GM18858 (cell line): ENCODE results near the gene CLDN22.

Source experiments
- ATAC-seq: cut with Tn5 transposase; IDR thresholded peaks from one replicate; pipeline ENCODE4 v1.9.1; 2021; ENCODE audit not compliant: unreplicated experiment

Gene CLDN22

DNA sequence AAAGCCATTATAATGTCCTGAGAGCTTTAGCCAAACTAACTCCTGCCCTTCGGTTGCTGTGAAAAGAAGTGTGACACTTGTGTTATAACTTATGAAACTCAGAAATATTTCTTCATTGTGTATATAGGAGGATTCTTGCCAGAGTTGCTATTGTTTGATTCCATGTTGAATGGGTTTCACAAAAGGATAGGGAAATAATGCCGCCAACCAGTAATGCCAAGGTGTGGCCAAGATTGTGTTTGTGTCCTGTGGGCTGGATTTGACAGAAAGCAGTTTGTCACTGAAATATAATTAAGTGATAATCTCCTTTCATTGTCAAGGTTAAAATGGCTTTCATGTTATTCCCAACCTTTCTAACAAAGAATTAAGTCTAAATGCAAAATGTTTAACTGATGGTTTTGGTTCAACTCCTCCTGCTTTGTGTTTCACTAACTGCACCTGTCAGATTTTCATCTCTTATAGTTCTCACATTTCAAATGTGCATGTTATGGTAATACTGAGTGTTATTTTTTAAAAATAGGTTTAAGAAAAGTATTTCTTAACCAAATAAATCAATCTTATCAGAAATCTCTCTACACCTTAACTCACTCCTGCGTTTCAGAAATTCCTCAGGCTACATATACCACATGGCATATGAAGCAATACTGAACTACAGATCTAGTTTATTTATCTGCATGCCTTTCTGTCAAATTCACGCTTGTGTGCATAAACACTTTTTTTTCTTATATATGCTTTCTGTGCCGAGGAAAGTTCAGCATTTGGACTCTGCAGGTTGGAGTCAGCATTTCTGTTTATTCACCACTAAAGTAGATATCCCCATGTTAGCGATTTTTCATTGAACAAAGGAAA lies at the start of gene CLDN22:
TSS of gene CLDN22 (minus strand) at position 66 of the 849 bp plus-strand sequence. CDS start at position 8, 58 bp downstream.
- ATAC-seq: no peak

DNA sequence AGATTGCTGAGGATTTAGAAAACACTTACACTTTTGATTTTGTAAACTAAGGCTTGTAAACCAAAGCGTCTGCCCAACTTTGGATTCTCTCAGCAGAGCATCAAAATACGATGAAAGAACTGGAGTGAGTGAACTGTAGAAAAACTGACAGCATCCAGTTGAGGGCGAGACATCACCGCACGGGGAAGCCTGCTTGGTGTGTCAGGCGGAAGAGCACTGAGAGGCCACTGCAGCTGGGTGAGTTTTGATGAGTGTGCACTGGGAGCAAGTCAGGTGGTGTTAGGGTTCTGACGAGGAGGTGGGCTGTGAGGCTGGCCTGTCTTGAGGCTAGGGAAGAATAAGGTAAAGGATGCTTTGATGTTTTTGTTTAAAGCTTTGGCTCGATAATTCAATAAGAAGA lies 49.0 kb upstream of the CLDN22 start:
- no peak for ATAC-seq

DNA sequence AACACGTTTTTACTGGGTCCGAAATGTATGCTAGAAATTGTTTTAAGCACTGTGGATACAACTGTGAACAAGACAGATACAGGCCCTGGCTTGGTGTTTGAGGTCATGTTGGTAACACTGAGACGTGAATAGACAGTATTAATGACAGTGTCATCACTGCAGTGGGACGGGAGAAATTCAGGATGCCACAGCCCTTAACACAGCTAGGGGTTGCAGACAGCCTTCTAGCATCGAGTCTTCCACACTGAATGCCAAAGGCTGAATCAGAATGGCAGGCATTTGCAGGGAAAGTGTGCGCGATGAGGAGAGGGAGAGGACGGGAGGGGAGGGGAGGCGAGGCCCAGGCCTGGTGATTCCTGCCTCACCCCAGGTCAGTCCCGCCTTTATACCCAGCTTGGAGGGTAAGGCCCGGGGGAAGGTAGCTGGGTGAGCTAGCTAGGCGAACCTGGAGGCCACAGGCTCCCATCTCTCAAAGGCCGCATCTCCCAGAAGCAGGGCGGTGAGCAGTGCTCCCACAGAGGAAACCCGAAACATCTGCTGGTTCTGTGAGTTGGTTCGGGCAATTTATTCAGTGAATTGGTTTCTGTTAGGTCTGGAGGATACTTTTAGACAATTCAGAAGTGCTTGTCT lies 46.2 kb upstream of the CLDN22 start:
- no peak for ATAC-seq

DNA sequence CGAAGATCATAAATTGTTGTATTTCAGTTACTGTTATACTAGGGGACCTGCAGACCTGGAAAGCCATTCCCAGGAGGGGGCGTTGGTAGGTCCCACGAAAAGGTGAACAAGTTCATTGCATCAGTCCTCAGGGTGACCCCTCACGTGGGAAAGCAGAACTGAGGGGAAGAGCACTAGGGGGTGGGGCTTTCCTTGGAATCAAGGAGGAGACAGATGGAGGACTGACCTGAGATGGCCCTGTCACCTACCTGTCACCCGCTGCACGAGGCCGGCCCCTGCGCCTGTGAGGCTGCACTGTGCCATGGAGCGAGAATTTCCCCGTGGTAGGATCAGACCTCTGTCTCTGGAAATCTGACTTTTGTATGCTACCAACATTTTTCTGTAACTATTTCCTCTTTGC lies 43.9 kb upstream of the CLDN22 start:
- no peak for ATAC-seq

- no peak for ATAC-seq
Observed at GRCh38 chr4:183362916-183363542, 43.0 kb upstream of the CLDN22 start.

DNA sequence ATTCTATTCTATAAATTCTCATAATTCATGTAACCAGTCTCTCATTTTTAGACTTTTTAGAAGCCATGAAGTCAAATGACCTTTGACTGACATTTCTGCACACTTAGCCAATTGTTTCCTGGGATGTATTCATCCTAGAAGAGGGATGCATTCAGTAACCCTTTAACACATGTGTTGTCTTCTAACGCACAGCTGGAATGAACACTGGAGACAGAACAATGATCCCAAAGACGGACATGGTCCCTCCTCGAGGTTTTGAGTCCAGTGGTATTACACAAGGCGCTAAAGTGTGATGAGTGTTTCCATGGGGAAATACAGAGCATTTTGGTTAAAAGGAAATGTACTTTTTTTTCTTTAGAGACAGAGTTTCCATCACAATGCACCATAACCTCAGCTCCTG lies 42.0 kb upstream of the CLDN22 start:
- no peak for ATAC-seq

DNA sequence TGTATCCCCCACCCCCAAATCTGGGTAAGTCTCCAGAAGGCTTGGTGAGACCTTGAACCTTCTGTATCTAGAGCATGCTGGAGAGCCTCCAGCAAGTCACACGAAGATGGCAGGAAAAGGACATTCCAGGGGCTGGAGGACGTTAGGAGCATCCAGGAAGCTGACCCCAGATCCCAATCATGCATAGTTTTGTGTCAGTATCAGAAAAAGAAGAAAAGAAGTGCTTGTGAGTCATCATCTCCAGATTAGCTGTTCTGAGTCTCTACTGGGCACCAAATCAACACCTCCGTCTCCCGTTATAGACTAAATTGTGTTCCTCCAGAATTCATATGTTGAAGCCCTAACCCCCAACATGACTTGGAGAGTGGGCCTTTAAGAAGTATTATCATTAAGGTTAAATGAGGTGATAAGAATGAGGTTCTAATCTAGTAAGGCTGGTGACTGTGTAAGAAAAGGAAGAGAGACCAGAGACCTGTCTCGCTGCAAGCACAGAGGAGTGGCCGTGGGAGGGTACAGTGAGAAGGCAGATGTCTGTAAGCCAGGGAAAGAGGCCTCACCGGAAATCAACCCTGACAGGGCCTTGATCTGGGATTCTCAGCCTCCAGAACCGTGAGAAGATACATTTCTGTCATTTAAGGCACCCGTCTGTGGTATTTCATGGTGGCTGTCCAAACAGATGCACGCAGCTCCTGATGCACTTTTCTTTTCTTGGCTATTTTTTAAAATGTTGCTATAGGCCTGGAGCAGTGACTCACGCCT lies 40.3 kb upstream of the CLDN22 start:
- ATAC-seq: no peak

- ATAC-seq: no peak
Observed at GRCh38 chr4:183358215-183358755, 38.2 kb upstream of the CLDN22 start.

DNA sequence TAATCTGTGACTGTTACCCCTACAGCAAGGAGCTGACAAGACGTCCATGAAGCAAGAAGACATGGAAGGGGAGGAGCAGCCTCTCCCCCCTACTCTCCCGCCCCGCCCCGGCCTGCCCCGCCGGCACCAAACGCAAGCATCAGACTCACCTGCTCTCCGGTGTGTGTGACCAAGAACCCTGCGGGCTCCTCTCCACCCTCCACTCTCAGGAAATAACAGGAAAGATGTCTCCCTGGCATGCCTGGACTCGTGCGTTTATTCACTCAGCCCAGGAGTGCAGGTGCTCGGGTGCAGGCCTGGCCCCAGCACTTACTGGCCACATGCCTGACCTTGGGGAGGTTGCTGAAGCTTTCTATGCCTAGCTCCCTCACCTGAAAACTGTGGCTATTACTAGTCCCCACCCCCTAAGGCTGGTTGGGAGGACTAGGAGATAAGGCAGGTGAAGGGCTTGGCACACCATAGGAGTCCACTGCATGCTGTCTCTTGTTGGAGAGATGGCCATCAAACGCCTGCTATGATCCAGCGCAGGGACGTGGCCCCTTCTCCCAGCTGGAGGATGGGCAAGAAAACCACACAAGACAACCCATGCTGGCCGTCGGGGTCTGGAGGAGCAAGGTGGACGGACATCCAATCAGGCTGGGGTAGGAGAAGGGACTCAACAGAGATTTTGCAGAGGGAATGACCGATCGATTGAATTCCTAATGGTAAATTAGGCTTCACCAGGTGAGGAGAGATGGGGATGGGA lies 37.0 kb upstream of the CLDN22 start:
- no peak for ATAC-seq

GRCh38 chr4:183356173-183356830 lies 36.2 kb upstream of the CLDN22 start:
- ATAC-seq: no peak

DNA sequence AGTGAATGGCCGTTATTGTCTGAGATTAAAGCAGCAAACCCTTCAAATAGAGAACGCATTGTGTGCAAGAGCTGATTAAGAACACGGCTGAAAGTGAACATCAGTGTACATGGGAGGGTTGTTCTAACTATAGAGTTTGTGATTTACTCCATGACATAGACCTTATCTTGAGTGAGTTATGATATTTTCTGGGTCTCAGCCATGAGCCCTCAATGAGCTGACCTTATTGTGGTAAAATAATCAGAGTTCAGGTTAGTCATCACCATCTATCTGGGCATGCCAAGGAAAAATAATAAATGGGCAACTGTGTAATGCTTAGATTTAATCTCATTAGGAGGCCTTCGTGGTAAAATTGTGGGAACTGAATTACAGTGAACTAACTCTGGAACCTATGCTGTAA lies 35.3 kb upstream of the CLDN22 start:
- ATAC-seq: no peak

GRCh38 chr4:183354219-183354618 lies 34.1 kb upstream of the CLDN22 start:
- ATAC-seq: no peak

DNA sequence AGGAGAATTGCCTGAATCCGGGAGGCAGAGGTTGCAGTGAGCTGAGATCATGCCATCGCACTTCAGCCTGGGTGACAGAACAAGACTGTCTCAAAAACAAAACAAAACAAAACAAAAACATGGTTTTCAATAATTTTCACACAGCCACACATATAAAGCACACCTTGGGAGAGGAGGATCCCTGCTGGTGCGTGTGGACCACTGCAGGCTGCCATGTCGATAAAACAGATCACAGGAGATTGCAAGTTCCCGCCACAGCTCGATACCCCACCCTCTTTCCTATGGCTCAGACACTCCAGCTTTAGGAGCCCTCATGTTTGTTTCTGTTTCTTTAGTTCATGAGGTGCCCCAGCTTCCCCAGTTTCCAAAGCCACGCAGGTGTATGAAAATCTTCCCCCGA lies 33.5 kb upstream of the CLDN22 start:
- no peak for ATAC-seq

DNA sequence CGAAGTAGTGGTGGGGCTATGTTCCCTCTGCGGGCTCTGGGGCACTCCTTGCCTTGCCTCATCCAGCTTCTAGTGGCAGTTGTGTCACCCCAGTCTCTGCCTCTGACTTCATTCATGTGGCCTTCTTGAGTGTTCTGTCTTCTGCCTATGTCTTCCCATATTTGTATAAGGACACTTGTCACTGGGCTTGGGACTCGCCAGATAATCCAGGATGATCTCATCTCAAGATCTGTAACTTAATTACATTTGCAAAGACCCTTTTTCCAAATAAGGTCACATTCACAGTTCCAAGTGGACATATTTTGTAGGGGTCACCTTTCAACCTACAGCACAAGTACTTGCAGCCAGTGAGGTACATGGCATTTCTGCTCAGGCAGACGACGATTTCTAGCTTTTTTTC lies 32.5 kb upstream of the CLDN22 start:
- ATAC-seq: no peak

DNA sequence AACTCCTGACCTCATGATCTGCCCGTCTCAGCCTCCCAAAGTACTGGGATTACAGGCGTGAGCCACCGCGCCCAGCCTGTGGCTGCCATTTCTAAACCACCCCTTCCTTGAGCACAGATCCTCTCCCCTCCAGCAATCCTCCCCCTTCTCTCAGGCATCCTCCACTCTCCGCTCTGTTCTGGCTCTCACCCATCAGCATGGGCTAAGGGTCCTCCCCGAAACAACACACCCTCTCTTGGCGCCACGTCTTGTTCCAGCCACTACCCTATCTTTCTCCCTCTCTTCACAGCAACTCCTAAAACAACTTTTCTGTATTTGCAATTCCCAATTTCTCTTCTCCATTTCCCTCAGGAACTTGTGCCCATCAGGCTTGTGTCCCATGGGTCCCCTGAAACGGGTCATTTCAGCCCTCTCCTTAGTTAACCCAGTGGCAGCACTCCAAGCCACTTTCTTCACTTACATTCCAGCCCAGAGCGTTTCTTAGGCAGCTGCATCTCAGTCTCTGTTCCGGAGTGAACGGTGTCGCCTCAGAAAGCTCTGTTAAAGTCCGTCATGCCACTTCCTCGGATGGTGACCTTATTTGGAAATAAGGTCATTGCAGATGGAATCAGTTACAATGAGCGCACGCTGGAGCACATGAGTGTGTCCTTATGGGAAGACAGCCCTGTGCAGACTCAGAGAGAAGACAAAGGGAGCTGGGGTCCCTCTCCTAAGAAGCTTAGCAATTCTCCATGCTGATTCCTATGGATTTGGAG lies 30.4 kb upstream of the CLDN22 start:
- ATAC-seq: no peak

- ATAC-seq: no peak
Observed at GRCh38 chr4:183349673-183350072, 29.6 kb upstream of the CLDN22 start.

DNA sequence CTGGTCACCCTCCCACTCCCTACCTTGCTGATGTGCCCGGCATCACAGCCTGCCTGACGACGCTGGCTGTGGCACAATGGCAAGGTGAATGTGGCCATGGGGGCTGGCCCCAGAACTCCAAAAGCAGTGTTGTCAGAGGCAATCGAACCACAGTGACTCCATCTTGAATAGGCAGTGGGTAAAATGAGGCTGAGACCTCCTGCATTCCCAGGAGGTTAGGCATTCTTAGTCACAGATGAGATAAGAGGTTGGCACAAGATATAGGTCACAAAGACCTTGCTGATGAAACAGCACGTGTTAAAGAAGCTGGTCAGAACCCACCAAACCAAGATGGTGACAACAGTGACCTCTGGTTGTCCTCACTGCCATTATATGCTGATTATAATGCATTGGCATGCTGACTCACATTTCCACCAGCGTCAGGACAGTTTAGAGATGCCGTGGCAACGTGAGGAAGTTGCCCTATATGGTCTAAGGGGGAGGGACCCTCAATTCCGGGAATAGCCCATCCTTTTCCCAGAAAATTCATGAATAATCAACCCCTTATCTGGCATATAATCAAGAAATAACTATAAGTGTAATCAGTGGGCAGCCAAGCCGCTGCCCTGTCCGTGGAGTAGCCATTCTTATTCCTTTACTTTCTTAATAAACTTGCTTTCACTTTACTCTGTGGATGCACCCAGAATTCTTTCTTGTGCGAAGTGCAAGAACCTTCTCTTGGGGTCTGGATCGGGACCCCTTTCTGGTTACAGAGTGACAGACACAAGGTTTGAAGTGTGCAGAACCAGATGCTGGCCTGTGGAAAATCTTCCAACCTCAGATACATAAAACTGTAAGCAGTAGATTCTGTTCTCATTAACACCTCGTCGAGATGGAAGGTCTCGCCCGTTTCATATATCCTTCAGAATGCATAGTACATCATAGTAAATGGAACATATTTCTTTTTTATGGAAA lies 28.9 kb upstream of the CLDN22 start:
- no peak for ATAC-seq

DNA sequence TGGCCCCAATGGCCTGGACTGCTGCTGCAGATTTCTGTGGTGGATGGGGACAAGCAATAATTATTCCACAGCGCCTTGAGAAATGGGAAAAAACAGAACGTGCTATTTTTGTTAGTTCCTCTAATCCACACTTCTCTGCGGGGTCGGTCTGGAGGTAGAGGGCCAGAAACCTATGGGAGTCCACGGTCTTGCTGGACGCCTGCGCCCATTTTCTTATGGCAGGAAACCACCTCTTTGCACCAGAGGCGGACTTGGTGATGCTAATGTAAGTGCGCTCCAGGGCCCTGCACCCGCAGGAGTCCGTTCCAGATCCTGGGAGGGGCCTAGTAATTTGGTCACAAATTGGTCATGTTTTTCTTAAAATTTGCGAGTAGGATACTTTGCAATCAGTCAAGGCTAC lies 28.1 kb upstream of the CLDN22 start:
- no peak for ATAC-seq
